T-helper 1 cell (primary cell): ENCODE results near the gene MAGIX.
"Not testable (repeated sequence)": the region's sequence is repeated elsewhere in the genome, so short reads cannot be mapped to it uniquely, and the experiment has no call there.

ENCODE experiments used
- DNase-seq, 5 donors: peaks; one replicate each; pipeline ENCODE4 v3.0.0-alpha.2; 2012 to 2020

Gene MAGIX

GRCh38 chrX:49161632-49162031 is 926 bp upstream of the MAGIX start:
- DNase-seq = no peak

GRCh38 chrX:49163555-49164419 is 1.2 kb downstream of the MAGIX start:
- DNase-seq = peak; percentile 64 to 85 (median 71)

- DNase-seq = no peak
Observed at GRCh38 chrX:49164589-49165360, 2.2 kb downstream of the MAGIX start.

- DNase-seq = peak; percentile 46 to 87 (median 60)
Observed at GRCh38 chrX:49165901-49166881, 3.6 kb downstream of the MAGIX start.

- DNase-seq = peak; percentile 45 to 81 (median 53)
Observed at GRCh38 chrX:49166914-49167739, 4.6 kb downstream of the MAGIX start.

- no peak for DNase-seq
Observed at GRCh38 chrX:49167740-49168108, 5.2 kb downstream of the MAGIX start.

- peak; percentile 47 to 73 (median 59) for DNase-seq
Observed at GRCh38 chrX:49171752-49172279, 9.3 kb downstream of the MAGIX start, which contains the start of gene PLP2. PLP2 (plus strand) TSS chrX:49171898; CDS start chrX:49172001, 103 bp downstream.

- peak; percentile 39 to 86 (median 45) for DNase-seq
Observed at GRCh38 chrX:49172280-49172780, 9.8 kb downstream of the MAGIX start.

- not testable (repeated sequence) for DNase-seq
Observed at GRCh38 chrX:49173544-49173943, 11.0 kb downstream of the MAGIX start.

GRCh38 chrX:49174723-49175122 is 12.2 kb downstream of the MAGIX start:
- no peak for DNase-seq

- no peak for DNase-seq
Observed at GRCh38 chrX:49175435-49176274, 13.1 kb downstream of the MAGIX start.

- DNase-seq = no peak
Observed at GRCh38 chrX:49176421-49177326, 14.1 kb downstream of the MAGIX start.

GRCh38 chrX:49177338-49177833 is 14.8 kb downstream of the MAGIX start:
- DNase-seq = no peak

- no peak for DNase-seq
Observed at GRCh38 chrX:49177873-49178480, 15.4 kb downstream of the MAGIX start.

GRCh38 chrX:49178537-49178936 is 16.0 kb downstream of the MAGIX start:
- no peak for DNase-seq

GRCh38 chrX:49179358-49179757 is 16.8 kb downstream of the MAGIX start:
- DNase-seq = no peak

- DNase-seq = no peak
Observed at GRCh38 chrX:49183701-49184281, 21.2 kb downstream of the MAGIX start.
